Kidney epithelial cell (primary cell): ENCODE results near the gene CSNK2A2. TPM values are rescaled to one million over a fixed set of nuclear protein-coding genes. Genes with fewer than 3 reads are reported as not detected.

Experiments used
- DNase-seq: peaks from one replicate; pipeline ENCODE4 v3.0.0-alpha.2; 2010; ENCODE audit warnings: low read depth
- H3K27me3 ChIP-seq: 2 replicates; pipeline ENCODE4 v1.6.0; 2011; ENCODE audit warnings: low read length; ENCODE audit not compliant: control insufficient read depth, insufficient read depth
- H3K36me3 ChIP-seq: 2 replicates; pipeline ENCODE4 v1.5.1; 2011; ENCODE audit warnings: low read length; ENCODE audit not compliant: control insufficient read depth, insufficient read depth
- H3K4me3 ChIP-seq: 2 replicates; pipeline ENCODE4 v1.5.1; 2011; ENCODE audit warnings: low read depth, mild to moderate bottlenecking, control low read depth, low read length
- total RNA-seq: library from RNA; depleted of rRNA; stranded (reverse); fragments of >200 nt; gene quantifications from 2 replicates; pipeline ENCODE4 v1.2.3, GENCODE V29; 2015
- TF ChIP-seq, protein P1 (sequence below): IDR thresholded peaks from 2 replicates; pipeline ENCODE4 v1.5.1; 2011; ENCODE audit warnings: mild to moderate bottlenecking, moderate library complexity, low read length, control low read depth, inconsistent platforms; ENCODE audit not compliant: insufficient read depth, poor library complexity, severe bottlenecking

Gene CSNK2A2
- total RNA-seq, 1 donor from 2014 or later, result 54.8 TPM

DNA sequence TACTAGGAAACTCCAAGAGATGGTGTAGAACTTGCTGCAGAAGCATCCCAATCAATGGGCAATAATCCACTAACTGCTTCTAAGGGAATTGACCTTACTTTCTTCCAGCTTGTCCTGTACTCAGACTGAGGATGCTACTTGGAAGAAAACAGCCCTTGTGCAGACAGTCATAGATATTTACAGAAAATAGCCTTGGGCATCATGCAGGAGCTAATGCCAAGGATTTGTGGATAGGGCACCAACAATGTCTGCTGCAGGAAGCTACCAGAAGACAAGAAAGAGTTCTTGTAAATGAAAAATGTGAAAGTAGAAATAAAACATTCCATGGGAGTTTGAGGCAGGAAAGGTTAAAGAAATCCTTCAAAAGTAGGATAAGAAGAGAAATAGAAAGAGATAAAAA lies 21.5 kb upstream of the CSNK2A2 start:
- DNase-seq, result no peak
- TF ChIP-seq, protein P1, sequence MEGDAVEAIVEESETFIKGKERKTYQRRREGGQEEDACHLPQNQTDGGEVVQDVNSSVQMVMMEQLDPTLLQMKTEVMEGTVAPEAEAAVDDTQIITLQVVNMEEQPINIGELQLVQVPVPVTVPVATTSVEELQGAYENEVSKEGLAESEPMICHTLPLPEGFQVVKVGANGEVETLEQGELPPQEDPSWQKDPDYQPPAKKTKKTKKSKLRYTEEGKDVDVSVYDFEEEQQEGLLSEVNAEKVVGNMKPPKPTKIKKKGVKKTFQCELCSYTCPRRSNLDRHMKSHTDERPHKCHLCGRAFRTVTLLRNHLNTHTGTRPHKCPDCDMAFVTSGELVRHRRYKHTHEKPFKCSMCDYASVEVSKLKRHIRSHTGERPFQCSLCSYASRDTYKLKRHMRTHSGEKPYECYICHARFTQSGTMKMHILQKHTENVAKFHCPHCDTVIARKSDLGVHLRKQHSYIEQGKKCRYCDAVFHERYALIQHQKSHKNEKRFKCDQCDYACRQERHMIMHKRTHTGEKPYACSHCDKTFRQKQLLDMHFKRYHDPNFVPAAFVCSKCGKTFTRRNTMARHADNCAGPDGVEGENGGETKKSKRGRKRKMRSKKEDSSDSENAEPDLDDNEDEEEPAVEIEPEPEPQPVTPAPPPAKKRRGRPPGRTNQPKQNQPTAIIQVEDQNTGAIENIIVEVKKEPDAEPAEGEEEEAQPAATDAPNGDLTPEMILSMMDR, result no peak
- H3K4me3 ChIP-seq, result no peak overlapping the region

DNA sequence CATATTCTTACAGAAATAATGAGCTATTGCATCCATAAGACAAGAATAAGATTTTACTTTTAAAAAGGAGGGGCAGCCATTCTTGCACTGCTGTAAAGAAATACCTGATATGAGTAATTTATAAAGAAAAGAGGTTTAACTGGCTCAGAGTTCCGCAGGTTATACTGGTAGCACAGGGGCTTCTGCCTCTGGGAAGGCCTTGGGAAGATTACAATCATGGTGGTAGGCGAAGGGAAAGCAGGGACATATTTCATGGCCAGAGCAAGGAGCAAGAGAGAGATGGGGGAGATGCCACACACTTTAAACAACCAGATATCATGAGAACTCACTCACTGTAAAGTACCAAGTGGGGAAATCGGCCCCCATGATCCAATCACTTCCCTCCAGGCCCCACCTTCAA lies 20.9 kb upstream of the CSNK2A2 start:
- DNase-seq, result no peak
- Histone ChIP-seq H3K27me3 (peaks cover 2% of the 10 kb centered on the region), H3K36me3 (no peaks in the 10 kb centered on the region), H3K4me3 (no peak overlapping the region)
- TF ChIP-seq, protein P1, result no peak

More for the DNA sequence above, 21.5 kb upstream of the CSNK2A2 start:
- Histone ChIP-seq H3K27me3 (peaks cover 2% of the 10 kb centered on the region), H3K36me3 (no peaks in the 10 kb centered on the region)

DNA sequence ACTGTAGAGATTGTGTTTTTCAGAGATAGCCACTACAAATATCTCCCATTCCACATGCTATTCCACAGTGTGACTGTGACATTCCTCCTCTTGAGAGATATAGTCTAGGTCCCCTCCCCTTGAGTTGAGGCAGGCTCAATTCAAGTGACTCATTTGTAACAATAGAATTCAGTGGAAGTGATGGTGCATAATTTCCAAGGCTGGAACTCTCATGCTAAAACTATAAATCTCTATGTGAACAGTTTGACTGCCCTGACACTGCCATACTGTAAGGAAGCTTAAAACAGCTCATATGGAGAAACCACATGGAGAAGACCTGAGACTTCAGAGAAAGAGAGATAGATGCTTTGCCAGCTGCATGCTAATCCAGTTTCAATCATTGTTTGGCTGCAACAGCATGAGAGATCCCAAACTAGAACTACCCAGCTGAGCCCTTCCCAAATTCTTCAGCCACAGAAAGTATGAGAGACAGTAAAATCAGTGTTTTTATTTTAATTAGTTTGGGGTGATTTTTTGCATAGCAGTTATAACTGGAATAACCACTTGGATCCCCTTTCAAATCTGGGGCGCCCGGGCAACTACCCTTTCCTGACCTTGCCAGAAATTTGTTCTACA lies 19.5 kb upstream of the CSNK2A2 start:
- DNase-seq, result no peak
- Histone ChIP-seq H3K4me3 (no peak overlapping the region), H3K27me3 (peaks cover 2% of the 10 kb centered on the region), H3K36me3 (no peaks in the 10 kb centered on the region)
- TF ChIP-seq, protein P1, result no peak

DNA sequence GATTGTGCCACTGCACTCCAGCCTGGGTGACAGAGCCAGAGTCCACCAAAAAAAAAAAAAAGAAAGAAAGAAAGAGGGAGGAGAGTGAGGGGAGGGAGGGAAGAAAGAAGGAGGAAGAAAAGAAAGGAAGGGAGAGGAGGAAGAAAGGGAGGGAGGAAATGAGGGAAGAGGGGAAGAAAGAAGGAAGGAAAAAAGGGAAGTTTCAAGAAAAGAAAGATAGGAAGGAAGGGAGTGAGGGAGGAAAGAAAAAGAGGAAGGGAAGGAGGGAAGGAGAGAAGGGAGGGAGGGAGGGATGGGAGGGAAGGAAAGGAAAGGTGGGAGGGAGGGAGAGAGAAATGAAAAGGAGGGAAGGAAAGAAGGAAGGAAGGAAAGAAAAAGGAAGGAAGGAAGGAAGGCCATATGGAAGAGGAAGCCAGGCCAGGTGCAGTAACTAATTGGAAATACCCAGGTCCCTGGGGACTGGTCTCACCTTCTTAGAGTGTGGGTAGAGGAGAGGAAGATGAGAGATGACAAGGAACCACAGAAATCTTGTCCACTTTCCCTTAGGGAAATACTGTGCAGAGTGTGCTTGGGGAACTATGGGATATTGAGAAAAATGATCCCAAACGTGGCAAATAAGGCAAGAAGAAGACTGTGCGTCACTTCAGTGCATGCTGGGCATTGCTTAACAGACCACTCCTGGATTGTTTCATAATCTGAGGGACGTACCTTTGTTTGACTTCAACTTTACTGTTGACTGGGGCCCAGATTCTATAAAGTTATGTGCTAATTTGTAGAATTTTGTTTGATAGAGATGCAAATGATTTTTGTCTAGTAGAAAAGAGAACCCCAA lies 15.1 kb upstream of the CSNK2A2 start:
- Histone ChIP-seq H3K27me3 (no peaks in the 10 kb centered on the region), H3K36me3 (no peaks in the 10 kb centered on the region), H3K4me3 (no peak overlapping the region)
- TF ChIP-seq, protein P1, result no peak
- DNase-seq, result no peak

DNA sequence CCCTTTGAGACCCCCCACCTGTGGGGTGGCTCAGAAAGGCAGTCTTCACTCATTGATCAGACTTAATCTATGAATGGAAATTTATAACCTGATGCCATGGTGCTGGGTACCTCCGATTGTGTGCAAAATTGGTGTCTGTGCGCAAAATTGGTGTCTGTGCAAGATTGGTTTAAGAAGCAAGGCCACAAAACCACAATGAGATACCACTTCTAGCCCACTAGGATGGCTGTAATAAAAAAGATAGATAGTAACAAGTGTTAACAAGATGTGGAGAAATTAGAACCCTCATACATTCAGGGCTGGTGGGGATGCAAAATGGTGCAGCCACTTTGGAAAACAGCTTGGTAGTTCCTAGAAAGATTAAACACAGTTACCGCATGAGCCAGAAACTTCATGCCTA lies 13.9 kb upstream of the CSNK2A2 start:
- H3K4me3 ChIP-seq, result no peak overlapping the region
- no peaks in the 10 kb centered on the region for H3K27me3 ChIP-seq
- no peaks in the 10 kb centered on the region for H3K36me3 ChIP-seq
- DNase-seq, result no peak
- TF ChIP-seq, protein P1, result no peak

DNA sequence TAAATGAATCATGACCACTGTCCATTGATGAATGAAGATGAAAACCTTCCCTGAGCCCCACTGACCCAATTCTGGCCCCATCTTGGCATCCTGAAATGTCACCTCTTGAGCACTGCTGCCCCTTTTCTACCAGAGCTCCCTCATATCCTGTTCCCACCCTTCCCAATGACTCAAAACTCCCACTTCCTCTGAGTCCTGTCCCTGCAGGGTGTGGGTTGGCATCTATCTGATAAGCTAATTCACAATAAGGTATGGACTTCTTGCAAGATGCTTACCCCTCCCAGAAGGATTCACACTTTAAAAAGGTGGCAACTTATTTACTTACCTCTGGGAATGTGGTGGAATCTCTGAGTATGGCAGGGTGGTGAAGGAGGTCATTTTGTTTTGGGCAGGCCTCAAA lies 13.3 kb upstream of the CSNK2A2 start:
- no peak for DNase-seq
- no peaks in the 10 kb centered on the region for H3K27me3 ChIP-seq
- H3K4me3 ChIP-seq, result no peak overlapping the region
- H3K36me3 ChIP-seq, result no peaks in the 10 kb centered on the region
- TF ChIP-seq, protein P1, result no peak
